HG03469 (cell line): ENCODE results near the gene RBM39.
"Not testable (repeated sequence)": the region's sequence is repeated elsewhere in the genome, so short reads cannot be mapped to it uniquely, and the experiment has no call there.

Experiments used
- ATAC-seq: cut with Tn5 transposase; IDR thresholded peaks from one replicate; pipeline ENCODE4 v1.9.1; 2021; ENCODE audit warnings: mild to moderate bottlenecking, moderate library complexity, moderate number of reproducible peaks; ENCODE audit not compliant: unreplicated experiment

RBM39 gene

GRCh38 chr20:35729836-35730582 lies 12.1 kb downstream of the RBM39 start:
- ATAC-seq = no peak

- ATAC-seq = no peak
Observed at GRCh38 chr20:35729283-35729807, 12.7 kb downstream of the RBM39 start.

GRCh38 chr20:35726842-35727711 lies 15.0 kb downstream of the RBM39 start:
- no peak for ATAC-seq

- no peak for ATAC-seq
Observed at GRCh38 chr20:35724321-35725230, 17.5 kb downstream of the RBM39 start.

GRCh38 chr20:35723652-35724320 lies 18.3 kb downstream of the RBM39 start:
- ATAC-seq = not testable (repeated sequence)

- ATAC-seq = not testable (repeated sequence)
Observed at GRCh38 chr20:35723275-35723639, 18.8 kb downstream of the RBM39 start.

- ATAC-seq = no peak
Observed at GRCh38 chr20:35721621-35722020, 20.4 kb downstream of the RBM39 start.

GRCh38 chr20:35721219-35721618 lies 20.8 kb downstream of the RBM39 start:
- no peak for ATAC-seq

- no peak for ATAC-seq
Observed at GRCh38 chr20:35720165-35721123, 21.6 kb downstream of the RBM39 start.

GRCh38 chr20:35719717-35720116 lies 22.3 kb downstream of the RBM39 start:
- ATAC-seq = no peak

GRCh38 chr20:35718972-35719635 lies 23.0 kb downstream of the RBM39 start:
- no peak for ATAC-seq

- ATAC-seq = not testable (repeated sequence)
Observed at GRCh38 chr20:35718321-35718720, 23.7 kb downstream of the RBM39 start.

- no peak for ATAC-seq
Observed at GRCh38 chr20:35716330-35716729, 25.7 kb downstream of the RBM39 start.

GRCh38 chr20:35715652-35716051 lies 26.4 kb downstream of the RBM39 start:
- no peak for ATAC-seq

- no peak for ATAC-seq
Observed at GRCh38 chr20:35714127-35714526, 27.9 kb downstream of the RBM39 start.

- ATAC-seq = not testable (repeated sequence)
Observed at GRCh38 chr20:35713120-35713519, 28.9 kb downstream of the RBM39 start.

GRCh38 chr20:35711588-35712209 lies 30.4 kb downstream of the RBM39 start:
- no peak for ATAC-seq
